GM18870 (cell line): ENCODE measurements around the gene HSPB6.

Source experiments
- ATAC-seq: cut with Tn5 transposase; IDR thresholded peaks from one replicate; pipeline ENCODE4 v1.9.1; 2021; ENCODE audit warnings: moderate library complexity; ENCODE audit not compliant: unreplicated experiment

The HSPB6 gene

DNA sequence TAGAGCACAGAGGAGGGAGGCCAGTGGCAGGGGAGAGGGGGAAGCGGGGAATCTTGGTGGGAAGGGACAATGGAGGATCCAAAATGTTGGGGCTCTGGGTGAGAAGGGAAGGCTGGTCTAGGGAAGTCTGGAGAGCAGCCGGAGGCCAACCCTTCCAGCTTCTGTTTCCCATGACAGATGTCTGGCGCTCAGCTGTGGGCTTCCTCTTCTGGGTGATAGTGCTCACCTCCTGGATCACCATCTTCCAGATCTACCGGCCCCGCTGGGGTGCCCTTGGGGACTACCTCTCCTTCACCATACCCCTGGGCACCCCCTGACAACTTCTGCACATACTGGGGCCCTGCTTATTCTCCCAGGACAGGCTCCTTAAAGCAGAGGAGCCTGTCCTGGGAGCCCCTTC lies 10.3 kb downstream of the HSPB6 start:
- no peak for ATAC-seq

DNA sequence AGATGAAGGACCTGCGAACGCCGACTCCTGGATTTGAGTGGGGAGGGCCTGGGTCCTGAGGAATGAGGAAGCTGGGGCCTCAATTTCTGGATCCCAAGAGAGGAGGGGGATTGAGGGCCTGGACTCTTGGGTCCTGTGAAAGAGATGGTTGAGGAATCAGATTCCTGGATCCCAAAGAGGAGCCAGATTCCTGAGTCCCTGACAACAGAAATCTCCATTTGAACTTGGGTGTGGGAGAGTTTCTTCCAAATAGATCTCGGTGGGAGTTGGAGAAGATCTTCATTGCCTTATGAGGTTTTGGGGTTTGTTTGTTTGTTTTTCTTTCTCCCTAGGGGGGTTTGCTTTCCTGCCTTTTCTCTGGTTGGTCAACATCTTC lies 10.8 kb downstream of the HSPB6 start:
- no peak for ATAC-seq

DNA sequence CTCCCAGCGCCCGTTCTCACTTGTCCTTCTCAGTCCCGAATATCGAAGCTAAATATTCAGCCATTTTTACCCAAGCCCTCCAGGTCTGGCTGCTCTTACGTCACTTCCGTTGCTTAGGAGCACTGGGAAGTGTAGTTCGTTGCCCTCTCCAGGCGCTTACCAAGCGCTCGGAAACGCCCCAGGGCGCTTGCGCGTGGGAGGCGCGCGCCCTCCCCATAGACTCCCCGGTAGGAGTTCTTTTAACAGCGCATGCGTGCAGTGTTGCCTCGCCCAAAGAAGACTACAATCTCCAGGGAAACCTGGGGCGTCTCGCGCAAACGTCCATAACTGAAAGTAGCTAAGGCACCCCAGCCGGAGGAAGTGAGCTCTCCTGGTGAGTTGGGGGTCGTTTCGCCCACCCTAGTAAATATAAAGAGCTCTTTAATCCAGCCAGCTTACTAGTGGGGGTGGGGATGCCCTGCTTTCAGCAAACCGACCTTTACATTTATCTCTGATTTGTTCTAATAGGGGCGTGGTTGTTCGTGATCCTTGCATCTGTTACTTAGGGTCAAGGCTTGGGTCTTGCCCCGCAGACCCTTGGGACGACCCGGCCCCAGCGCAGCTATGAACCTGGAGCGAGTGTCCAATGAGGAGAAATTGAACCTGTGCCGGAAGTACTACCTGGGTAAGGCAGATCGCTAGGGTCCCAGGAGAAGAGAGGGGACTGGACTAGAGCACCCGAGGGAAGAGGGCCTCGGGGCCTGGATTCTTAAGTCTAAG lies 11.3 kb downstream of the HSPB6 start, which contains the start of the genes PSENEN and U2AF1L4:
TSS of gene PSENEN (plus strand) at position 324 of the 759 bp plus-strand sequence. CDS start at position 604, 280 bp downstream.
TSS of gene U2AF1L4 (minus strand) at position 91 of the 759 bp plus-strand sequence. CDS start at position 64, 27 bp downstream.
- peak; percentile 35 for ATAC-seq

DNA sequence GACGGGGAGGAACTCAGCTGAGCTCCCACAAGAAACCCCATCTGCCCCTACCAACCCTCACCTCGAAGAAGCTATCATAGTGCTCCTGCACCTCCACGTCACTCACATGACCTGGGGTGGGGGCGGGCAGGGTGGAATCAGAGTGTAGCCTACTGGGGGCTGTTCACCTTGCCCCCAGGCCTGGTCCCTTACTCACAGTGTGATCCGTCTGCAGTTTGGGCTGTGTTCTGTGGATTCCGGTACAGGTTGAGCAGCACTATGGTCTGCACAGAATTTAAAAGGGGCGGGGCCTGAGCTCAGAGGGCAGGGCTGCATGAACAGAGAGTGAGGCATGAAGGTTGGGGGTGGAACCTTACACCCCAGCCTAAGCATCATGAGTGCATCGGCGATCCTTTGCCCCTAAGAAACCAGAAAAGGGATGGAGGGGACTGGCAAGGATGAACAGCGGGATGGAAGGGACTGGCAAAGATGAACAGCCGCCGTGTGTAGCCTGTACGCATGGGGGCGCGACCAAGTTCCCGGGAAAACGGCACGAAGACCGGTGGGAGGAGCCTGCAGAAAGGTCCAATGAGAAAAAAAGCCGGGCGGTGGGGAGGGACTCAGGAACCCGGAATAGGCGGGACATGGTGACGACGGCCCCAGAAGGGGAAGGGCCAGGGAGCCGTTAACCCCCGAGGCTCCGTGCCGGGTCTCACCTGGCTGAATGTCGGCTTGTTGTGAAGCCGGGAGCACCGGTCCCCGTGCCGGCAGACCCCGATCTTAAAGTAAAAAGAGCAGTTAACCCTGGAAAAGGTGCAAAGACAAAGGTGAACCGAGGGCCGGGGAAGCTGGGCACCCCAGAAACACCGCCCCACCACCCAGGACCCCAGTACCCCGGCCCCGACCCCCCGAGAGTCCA lies 12.2 kb downstream of the HSPB6 start:
- no peak for ATAC-seq

DNA sequence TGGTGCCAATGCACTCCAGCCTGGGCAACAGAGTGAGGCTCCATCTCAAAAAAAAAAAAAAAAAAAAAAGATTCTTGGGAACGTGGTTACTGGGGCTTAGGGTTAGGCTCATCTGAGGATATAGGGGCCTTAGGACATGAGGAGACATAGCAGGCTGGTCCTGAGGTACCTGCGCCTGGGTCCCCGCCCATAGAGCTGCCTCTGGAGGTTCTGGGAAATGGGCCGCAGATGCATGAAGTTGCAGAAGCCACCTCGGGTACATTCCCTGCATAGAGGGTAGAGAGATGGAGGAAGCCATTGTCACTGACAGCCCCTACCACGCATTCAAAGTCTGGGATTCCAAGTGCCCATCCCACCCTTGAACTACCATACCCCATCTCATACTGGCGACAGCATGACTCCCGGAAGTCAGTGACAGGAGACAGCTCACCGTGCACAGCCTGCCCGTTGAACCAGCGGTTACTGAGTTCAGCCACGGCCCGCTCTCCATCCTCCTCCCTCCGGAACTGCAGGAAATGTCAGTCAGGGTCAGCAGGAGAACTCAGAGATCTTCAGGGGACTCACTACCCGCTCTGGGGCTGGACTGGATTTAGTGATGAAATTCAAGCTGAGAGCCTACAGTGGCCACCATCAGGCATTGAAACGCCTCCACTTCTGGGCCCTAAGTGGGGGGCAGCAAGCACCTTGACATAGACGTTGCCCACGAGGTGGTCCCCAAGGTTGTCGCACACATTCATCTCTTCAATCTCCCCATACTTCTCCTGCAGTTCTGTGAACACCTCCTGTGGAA lies 13.0 kb downstream of the HSPB6 start:
- no peak for ATAC-seq

DNA sequence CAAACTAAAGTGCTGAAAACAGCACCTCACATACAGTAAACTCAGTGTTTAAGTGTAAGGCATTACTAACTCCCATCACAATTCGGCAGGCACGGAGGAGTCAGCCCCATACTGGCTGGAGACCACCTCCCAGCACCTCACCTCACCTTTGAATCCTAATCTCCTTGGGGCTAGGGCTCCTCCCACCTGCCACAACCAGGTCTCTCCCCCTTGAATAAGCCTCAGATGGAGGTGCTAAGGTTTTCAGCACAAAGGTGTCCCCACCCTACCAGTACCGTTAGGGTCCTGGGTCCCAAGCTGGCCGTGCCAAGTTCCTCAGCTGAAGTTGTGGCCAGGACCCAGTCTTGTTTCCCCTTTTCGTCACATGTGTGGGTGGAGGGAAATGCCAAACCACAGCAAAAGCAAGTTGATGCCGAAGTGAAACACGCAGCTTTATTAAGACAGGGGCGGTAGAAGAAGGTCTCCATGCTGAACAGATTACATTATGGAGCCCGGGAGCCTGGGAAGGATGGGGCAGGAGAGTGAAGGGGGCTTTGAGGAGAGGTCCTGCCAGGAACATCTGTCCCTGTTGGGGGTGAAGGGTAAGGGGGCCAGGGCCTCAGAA lies 14.6 kb downstream of the HSPB6 start, which contains the start of gene IGFLR1:
TSS of gene IGFLR1 (minus strand) at position 332 of the 604 bp plus-strand sequence. CDS start 1,272 bp downstream, outside the sequence.
- no peak for ATAC-seq

DNA sequence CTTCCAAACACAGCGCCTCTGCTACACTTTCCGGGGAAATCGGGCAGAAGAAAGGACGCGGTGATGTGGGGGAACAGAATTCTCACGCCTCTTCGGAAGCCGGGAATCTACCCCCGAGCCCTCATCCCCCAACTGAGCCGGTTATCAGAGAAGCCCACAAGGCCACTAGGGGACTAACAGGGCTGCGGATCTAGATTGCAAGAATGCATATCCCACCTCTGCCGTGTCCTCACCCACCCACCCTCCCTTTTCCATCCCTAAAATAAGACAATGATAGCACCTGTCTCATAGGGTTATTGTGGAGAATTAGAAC lies 15.7 kb downstream of the HSPB6 start:
- no peak for ATAC-seq

DNA sequence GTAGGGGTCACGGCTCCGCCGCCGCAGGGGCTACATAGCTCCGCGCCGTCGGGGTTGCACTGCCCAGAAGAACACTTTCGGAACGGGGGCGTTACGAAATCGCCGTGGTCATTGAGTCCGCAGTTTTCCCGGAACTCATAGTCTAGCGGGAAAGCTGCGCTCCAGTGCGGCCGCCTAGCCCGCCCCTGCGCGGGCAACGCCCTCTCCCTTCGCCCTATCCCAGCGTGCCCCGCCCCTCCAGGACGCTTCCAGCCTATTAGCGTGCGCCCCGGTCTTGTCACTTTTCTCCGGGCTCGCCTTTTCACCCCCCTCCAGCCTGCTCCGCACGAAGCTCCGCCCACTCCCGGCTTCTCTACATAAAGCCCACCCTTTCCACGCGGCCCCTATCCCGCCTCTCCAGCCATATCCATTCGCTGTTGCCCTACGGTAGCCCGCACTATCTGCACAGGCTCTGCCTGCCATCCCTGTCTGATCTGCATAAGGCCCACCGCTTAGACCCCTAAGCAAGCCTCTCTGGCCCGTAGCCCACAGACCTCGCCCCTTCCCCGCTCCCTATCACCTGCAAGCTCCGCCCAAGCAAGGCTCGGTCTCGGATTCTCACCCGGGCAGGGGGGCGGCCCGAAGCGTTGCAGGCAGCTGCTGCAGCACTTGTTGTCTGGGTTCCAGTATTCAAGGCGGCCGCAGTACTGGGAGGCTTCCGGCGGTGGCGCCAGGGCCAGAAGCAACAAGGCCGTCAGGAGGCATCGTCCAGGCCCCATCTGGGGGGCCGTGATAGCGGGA lies 16.2 kb downstream of the HSPB6 start:
- peak; percentile 44 for ATAC-seq

DNA sequence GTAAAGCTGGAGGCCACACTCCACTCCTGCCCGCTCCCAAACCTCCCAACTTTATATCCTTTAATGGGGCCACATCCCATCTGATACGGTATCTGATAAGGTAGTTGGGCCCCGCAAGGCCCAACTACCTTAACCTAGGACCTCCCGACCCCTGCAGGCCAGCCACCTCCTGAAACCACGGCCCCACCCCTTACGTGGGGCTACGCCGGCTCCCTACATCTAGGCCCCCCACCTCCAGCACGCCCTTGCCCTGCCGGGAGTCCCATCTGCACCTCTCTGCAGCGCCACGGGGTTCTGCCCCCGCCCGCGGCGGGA lies 16.8 kb downstream of the HSPB6 start:
- ATAC-seq = no peak

DNA sequence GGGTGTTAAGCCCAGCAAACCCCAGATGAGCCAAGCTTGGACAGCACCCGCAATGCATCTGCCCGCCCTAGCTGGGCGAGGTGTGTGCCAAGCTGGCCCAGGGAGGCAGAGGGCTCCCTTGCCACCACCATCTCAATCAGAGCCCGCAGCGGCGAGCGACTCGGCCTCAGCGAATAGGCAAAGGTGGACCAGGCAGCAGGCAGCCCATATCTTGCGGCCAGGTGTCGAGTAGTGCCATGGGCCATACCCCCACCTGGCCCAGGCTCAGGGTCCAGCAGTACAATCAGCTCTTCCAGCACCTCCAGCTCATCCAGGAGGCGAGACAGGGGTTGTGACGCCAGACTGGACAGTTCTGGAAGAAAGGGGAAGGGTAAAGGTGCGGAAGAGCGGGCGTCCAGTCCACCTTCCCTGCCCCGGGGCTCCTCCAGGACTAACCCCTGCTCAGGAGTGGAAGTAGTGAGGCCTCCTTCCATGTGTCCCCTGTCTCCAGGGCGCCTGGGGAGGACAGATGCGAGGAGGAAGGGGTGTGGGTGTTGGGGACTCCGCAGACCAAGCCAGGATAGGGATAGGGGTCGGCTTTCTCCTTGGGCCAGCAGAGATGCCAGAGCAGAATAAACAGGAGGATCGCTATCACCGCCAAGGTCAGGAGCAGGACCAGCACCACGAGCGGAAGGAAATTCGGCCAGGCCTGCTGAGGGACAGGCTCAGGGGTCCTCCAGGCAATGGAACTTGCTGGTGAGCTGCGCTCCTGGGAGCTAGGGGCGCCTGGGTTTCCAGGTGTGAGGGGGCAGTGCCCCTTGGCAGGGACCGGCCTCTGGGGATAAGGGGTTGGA lies 17.3 kb downstream of the HSPB6 start:
- ATAC-seq = no peak

DNA sequence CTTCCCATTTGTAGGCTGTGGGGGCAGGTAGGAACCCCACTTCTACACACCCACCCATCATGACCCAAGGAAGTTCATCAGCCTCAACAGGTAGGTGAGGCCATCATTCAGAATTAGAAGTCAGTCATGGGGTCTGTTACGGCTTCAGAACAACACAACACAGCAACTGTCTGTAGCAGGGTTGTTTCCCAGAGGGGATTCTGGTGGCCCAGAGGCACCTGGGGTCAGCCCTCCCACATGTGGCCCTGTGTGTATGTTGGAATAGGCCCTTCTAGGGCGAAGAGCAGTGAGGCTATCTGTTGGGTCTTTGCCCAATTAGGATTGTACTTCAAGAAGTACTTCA lies 18.0 kb downstream of the HSPB6 start:
- ATAC-seq = no peak

DNA sequence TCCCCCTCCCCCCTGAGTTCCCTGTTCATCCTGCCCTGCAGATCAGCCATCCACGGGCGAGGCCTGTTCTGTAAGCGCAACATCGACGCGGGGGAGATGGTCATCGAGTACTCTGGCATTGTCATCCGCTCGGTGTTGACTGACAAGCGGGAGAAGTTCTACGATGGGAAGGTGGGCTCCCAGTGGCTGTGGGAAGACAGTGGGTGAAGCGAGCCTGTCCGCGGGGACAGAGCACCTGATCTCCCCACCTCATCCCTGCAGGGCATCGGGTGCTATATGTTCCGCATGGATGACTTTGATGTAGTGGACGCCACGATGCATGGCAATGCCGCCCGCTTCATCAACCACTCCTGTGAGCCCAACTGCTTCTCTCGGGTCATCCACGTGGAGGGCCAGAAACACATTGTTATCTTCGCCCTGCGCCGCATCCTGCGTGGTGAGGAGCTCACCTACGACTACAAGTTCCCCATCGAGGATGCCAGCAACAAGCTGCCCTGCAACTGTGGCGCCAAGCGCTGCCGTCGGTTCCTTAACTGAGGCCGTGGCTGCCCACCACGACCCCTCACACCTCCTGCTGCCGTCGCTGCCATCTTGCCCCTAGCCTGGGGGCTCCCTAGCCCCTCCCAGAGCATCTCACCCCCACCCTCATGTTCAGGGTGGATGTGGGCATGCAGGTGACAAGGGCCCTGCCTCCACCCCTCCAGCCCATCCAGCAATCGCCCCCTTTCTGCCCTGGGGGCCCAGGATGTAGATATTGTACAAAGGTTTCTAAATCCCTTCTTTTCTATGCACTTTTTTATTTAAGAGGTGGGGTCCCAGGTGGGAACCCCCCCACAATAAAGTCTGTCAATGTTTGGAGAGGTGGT lies 18.6 kb downstream of the HSPB6 start:
- ATAC-seq = no peak

DNA sequence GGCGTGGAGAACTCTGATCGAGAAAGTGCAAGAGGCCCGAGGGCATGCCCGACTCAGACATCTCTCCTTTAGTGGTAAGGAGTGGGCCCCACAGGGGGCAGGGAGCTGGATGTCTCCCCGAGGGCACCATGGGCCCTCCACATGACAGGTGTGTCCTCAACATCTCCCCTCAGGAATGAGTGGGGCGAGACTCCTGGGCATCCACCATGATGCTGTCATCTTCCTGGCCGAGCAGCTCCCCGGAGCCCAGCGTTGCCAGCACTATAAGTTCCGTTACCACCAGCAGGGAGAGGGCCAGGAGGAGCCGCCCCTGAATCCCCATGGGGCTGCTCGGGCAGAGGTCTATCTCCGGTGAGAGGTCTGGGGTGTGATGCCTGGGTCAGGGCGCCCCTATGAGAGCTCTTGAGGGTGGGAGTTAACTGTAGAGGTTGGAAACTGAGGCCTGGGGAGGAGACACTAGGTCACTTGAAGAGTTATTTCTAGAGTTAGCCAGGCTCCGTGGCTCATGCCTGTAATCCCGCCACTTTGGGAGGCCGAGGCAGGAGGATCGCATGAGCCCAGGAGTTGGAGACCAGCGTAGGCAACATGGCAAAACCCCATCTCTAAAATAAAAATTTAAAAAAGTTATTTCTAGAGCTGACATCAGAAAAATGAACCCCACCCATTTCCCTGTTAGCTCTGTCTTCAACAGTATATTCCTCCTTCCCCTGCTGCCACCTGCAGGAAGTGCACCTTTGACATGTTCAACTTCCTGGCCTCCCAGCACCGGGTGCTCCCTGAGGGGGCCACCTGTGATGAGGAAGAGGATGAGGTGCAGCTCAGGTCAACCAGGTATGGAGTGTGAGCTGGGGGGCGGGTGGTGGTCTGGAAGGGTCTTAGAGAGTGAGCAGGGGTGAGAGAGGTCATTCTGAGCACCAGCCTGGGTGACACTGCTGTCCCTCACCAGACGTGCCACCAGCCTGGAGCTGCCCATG lies 19.6 kb downstream of the HSPB6 start:
- ATAC-seq = no peak

DNA sequence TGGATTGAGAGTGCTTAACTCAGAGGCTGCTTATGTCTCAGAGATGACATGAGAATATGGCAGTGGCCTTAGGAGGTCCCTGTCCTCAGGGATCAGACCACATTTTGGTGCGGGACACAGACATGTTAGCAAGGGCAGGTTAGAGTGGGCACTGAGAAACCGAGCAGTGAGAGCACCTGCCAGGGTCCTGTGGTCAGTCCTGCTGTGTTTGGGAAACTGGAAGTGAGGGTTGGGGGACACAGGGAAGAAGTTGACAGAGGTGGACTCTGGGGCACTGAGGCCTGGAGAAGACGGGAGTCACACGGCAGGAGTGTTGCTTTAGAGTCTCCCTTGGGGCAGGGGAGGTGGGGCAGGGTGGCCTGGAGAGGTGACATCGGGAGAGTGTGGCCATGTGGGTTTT lies 21.9 kb downstream of the HSPB6 start:
- ATAC-seq = no peak

DNA sequence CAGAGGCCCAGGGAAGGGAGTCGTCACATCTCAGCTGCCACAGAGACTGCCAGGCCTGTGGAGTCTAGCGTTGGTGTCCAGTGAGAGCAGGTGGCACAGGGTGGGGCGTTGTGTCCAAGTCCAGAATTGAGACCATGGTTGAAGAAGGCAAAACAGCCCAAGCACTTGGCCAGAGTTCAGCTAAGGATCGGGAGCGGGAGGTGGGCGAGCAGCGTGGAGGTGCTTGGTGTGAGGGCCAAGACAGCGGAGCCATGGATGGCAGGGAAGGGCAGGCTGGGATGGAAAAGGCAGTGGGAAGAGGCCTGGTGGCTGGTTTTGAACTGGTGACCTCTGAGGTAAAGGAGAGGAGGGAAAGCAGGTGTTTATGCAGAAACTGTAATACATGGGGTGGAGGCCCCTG lies 22.6 kb downstream of the HSPB6 start:
- ATAC-seq = no peak

DNA sequence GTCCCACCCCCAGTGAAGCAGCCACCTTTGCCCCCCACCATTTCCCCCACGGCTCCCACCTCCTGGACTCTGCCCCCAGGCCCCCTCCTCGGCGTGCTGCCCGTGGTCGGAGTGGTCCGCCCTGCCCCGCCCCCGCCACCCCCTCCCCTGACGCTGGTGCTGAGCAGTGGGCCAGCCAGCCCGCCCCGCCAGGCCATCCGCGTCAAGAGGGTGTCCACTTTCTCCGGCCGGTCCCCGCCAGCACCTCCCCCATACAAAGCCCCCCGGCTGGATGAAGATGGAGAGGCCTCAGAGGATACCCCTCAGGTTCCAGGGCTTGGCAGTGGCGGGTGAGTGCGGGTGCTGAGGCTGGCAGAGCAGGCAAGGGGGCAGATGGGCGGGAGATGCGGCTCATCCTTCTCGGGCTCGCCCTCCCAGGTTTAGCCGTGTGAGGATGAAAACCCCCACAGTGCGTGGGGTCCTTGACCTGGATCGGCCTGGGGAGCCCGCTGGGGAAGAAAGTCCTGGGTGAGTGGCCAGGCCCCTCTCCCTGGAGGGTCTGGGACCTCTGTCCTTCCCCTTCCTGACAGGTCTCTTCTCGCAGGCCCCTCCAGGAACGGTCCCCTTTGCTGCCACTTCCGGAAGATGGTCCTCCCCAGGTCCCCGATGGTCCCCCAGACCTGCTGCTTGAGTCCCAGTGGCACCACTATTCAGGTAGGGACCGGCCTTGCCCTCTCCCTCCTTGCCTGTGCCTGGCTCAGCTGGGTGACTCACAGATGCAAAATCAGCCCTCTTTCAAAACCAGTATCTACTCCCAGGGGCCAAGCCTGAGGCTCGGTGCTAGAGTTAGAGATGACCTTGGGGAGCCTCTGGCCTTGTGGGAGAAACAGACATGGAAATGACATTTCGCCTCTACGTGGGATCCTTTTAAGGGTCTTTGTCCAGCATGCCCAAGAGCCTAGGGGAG lies 23.4 kb downstream of the HSPB6 start:
- no peak for ATAC-seq
